KMS-11 (cell line): ENCODE measurements around the gene DAB1.

Source experiments
- H2AFZ ChIP-seq: fragments of 200-600 bp; sonication (generic); 2 replicates; pipeline ENCODE4 v1.6.1; 2016; ENCODE audit warnings: antibody characterized with exemption, mixed run types, low read depth
- H3K27ac ChIP-seq: fragments of 200-600 bp; sonication (generic); 2 replicates; pipeline ENCODE4 v1.6.1; 2016; ENCODE audit warnings: mild to moderate bottlenecking, mixed run types
- H3K27me3 ChIP-seq: fragments of 200-600 bp; sonication (generic); 2 replicates; pipeline ENCODE4 v1.6.1; 2017; ENCODE audit warnings: mild to moderate bottlenecking, low read depth, mixed run types, moderate library complexity; ENCODE audit not compliant: insufficient read depth
- H3K36me3 ChIP-seq: fragments of 200-600 bp; sonication (generic); 2 replicates; pipeline ENCODE4 v1.6.1; 2017; ENCODE audit warnings: mild to moderate bottlenecking, mixed run types; ENCODE audit not compliant: insufficient read depth
- H3K4me1 ChIP-seq: fragments of 200-600 bp; sonication (generic); 2 replicates; pipeline ENCODE4 v1.6.1; 2016; ENCODE audit warnings: mild to moderate bottlenecking, low read depth, mixed run types; ENCODE audit not compliant: poor library complexity, severe bottlenecking
- H3K4me2 ChIP-seq: fragments of 200-600 bp; sonication (generic); 2 replicates; pipeline ENCODE4 v1.7.0; 2016; ENCODE audit warnings: mild to moderate bottlenecking, mixed run types
- H3K4me3 ChIP-seq: fragments of 200-600 bp; sonication (generic); IDR thresholded peaks from 2 replicates; pipeline ENCODE4 v1.6.1; 2017; ENCODE audit warnings: low read depth, low read length, mixed read lengths; ENCODE audit not compliant: insufficient read depth
- H3K79me2 ChIP-seq: fragments of 200-600 bp; sonication (generic); 2 replicates; pipeline ENCODE4 v1.6.1; 2016; ENCODE audit warnings: low read depth, mixed run types; ENCODE audit not compliant: insufficient read depth
- H3K9ac ChIP-seq: fragments of 200-600 bp; sonication (generic); 2 replicates; pipeline ENCODE4 v1.6.1; 2016; ENCODE audit warnings: mild to moderate bottlenecking, mixed run types
- H4K20me1 ChIP-seq: fragments of 200-600 bp; sonication (generic); 2 replicates; pipeline ENCODE4 v1.6.1; 2016; ENCODE audit warnings: mild to moderate bottlenecking, mixed run types; ENCODE audit not compliant: insufficient read depth
- CTCF ChIP-seq: fragments of 200-600 bp; sonication (generic); conservative IDR thresholded peaks from 2 replicates; pipeline ENCODE4 v1.6.1; 2017; ENCODE audit warnings: low read depth, mild to moderate bottlenecking, antibody characterized with exemption, low read length, moderate library complexity, mixed read lengths

Gene DAB1

GRCh38 chr1:57254022-57254421 lies 169.8 kb downstream of the DAB1 start:
- Histone ChIP-seq H3K27me3 (no peaks in the 10 kb centered on the region), H4K20me1 (no peaks in the 10 kb centered on the region), H3K4me2 (no peak overlapping the region), H3K4me1 (no peaks in the 10 kb centered on the region), H3K27ac (no peak overlapping the region), H3K36me3 (no peaks in the 10 kb centered on the region), H2AFZ (no peak overlapping the region), H3K79me2 (no peaks in the 10 kb centered on the region), H3K4me3 (no peak overlapping the region), H3K9ac (no peak overlapping the region)
- no peak for TF ChIP-seq CTCF

DNA sequence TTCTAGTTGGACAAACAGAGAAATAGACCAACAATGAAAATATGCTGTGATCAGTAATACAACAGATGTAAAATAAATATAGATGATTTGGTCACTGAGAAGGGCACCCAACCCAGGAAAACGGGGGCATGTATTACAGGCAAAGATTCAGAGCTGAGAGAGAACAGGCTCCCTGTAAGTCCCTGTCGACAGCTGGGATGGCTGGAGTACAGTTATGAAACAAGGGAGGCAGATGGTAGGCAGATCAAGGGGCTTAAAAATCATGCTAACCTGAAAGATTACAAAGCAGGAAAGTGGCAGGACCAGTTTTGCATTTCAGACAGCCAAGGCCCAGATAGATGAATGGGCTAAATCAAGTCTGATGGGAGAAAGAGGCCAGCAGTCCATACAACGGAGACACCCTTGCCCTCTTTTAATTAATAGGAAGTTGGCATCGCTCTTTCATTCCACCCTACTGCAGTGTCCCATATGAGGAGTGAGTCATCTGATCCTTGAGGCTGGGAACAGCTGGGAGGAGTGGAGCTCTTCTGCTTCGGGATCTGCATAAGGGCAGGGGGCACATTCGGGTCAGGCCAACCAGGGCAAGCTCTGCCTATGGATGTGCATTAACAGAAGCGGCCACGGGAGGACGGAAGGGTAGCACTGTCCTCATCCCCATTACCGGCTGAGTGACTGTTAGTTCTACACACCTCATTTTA lies 171.1 kb downstream of the DAB1 start:
- H2AFZ ChIP-seq, result no peak overlapping the region
- H3K9ac ChIP-seq, result no peak overlapping the region
- H3K27me3 ChIP-seq, result no peaks in the 10 kb centered on the region
- H3K4me3 ChIP-seq, result no peak overlapping the region
- H4K20me1 ChIP-seq, result no peaks in the 10 kb centered on the region
- H3K36me3 ChIP-seq, result no peaks in the 10 kb centered on the region
- no peak for TF ChIP-seq CTCF
- H3K79me2 ChIP-seq, result no peaks in the 10 kb centered on the region
- H3K27ac ChIP-seq, result no peak overlapping the region
- no peaks in the 10 kb centered on the region for H3K4me1 ChIP-seq
- no peak overlapping the region for H3K4me2 ChIP-seq

DNA sequence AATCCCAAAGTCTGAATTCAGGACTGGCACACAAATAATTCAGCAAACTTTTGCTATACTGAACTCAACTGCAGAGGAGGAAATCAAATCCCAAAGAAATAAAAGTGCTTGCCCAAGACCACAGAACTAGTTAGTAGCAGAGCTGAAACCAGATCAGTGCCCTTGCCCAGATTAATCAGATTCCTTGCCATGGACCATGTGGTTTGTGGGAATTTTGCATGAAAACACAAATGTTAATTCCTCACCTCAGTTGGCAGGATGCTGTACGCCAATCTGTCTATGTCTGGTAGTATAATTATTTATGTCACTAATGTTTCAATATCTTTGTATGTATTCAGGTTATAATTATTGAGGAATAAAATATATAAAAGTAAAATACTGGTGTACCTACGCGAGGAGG lies 173.8 kb downstream of the DAB1 start:
- Histone ChIP-seq H3K27me3 (no peaks in the 10 kb centered on the region), H4K20me1 (no peaks in the 10 kb centered on the region), H3K9ac (no peak overlapping the region), H3K4me3 (no peak overlapping the region), H3K36me3 (no peaks in the 10 kb centered on the region), H2AFZ (no peak overlapping the region), H3K79me2 (no peaks in the 10 kb centered on the region), H3K27ac (no peak overlapping the region), H3K4me1 (no peaks in the 10 kb centered on the region), H3K4me2 (no peak overlapping the region)
- TF ChIP-seq CTCF, result no peak

- no peak overlapping the region for H3K4me3 ChIP-seq
- H2AFZ ChIP-seq, result no peak overlapping the region
- H3K27ac ChIP-seq, result no peak overlapping the region
- H3K4me2 ChIP-seq, result no peak overlapping the region
- TF ChIP-seq CTCF, result no peak
- H3K9ac ChIP-seq, result no peak overlapping the region
- H3K4me1 ChIP-seq, result no peaks in the 10 kb centered on the region
- H3K79me2 ChIP-seq, result no peaks in the 10 kb centered on the region
- H3K27me3 ChIP-seq, result no peaks in the 10 kb centered on the region
- H4K20me1 ChIP-seq, result no peaks in the 10 kb centered on the region
- no peaks in the 10 kb centered on the region for H3K36me3 ChIP-seq
Measured at GRCh38 chr1:57249511-57249910, 174.3 kb downstream of the DAB1 start.
